RWPE2 (cell line): ENCODE results near the gene BTBD9.

Source experiments
- ATAC-seq: fragments of 200-7000 bp; cut with Tn5 transposase; 3 replicates; pipeline ENCODE4 v1.9.1; 2021; ENCODE audit warnings: low read depth
- DNase-seq: peaks from one replicate; pipeline ENCODE4 v3.0.0-alpha.2; 2020; ENCODE audit warnings: low spot score
- H3K27ac ChIP-seq: fragments of 450-650 bp; 2 replicates; pipeline ENCODE4 v1.5.1; 2017; ENCODE audit warnings: mild to moderate bottlenecking; ENCODE audit not compliant: poor library complexity, severe bottlenecking
- H3K27me3 ChIP-seq: fragments of 250-450 bp; sonication (Bioruptor Pico); 2 replicates; pipeline ENCODE4 v1.5.1; 2021; ENCODE audit warnings: mild to moderate bottlenecking, moderate library complexity; ENCODE audit not compliant: insufficient read depth, poor library complexity, severe bottlenecking
- H3K36me3 ChIP-seq: fragments of 250-450 bp; sonication (Bioruptor Pico); 2 replicates; pipeline ENCODE4 v1.5.1; 2020; ENCODE audit warnings: low read depth, mild to moderate bottlenecking, moderate library complexity
- H3K4me1 ChIP-seq: fragments of 250-450 bp; sonication (Bioruptor Pico); 2 replicates; pipeline ENCODE4 v1.5.1; 2021; ENCODE audit warnings: mild to moderate bottlenecking, moderate library complexity; ENCODE audit not compliant: insufficient read depth, poor library complexity, severe bottlenecking
- H3K4me3 ChIP-seq: fragments of 250-450 bp; sonication (Bioruptor Pico); 2 replicates; pipeline ENCODE4 v1.5.1; 2021; ENCODE audit warnings: mild to moderate bottlenecking, moderate library complexity; ENCODE audit not compliant: severe bottlenecking
- H3K9me3 ChIP-seq: fragments of 250-450 bp; sonication (Bioruptor Pico); 2 replicates; pipeline ENCODE4 v1.5.1; 2021; ENCODE audit warnings: mild to moderate bottlenecking, moderate library complexity; ENCODE audit not compliant: severe bottlenecking
- TF ChIP-seq, protein P1 (sequence below): fragments of 450-650 bp; IDR thresholded peaks from one replicate; pipeline ENCODE4 v1.5.1; 2017; ENCODE audit warnings: mild to moderate bottlenecking, moderate library complexity; ENCODE audit not compliant: poor library complexity, severe bottlenecking

Gene BTBD9

DNA sequence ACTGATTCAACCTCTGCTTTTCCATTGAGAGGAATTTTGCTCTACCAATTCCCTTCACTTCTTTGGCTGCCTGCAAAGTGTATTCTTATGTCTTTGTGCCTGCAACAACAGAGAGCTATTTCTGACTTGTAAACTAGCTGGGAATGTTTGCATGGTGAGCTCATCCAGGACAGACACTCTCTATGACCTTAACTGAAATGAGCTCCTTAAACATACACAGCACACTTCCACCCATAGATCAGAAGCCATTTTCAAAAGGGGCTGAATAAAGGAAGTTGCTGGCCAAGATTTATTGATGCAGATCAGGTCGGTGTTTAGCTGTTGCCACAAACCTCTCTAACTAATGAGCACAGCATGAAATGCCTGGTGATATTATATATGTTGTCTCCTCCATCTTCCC lies 377.7 kb downstream of the BTBD9 start:
- TF ChIP-seq, protein P1, sequence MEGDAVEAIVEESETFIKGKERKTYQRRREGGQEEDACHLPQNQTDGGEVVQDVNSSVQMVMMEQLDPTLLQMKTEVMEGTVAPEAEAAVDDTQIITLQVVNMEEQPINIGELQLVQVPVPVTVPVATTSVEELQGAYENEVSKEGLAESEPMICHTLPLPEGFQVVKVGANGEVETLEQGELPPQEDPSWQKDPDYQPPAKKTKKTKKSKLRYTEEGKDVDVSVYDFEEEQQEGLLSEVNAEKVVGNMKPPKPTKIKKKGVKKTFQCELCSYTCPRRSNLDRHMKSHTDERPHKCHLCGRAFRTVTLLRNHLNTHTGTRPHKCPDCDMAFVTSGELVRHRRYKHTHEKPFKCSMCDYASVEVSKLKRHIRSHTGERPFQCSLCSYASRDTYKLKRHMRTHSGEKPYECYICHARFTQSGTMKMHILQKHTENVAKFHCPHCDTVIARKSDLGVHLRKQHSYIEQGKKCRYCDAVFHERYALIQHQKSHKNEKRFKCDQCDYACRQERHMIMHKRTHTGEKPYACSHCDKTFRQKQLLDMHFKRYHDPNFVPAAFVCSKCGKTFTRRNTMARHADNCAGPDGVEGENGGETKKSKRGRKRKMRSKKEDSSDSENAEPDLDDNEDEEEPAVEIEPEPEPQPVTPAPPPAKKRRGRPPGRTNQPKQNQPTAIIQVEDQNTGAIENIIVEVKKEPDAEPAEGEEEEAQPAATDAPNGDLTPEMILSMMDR: no peak
- no peaks in the 10 kb centered on the region for H3K27me3 ChIP-seq
- H3K4me3 ChIP-seq: no peak overlapping the region
- ATAC-seq (peak; percentile 95), DNase-seq (no peak)
- no peaks in the 10 kb centered on the region for H3K36me3 ChIP-seq
- H3K4me1 ChIP-seq: peaks cover 46% of the 10 kb centered on the region
- H3K9me3 ChIP-seq: no peaks in the 10 kb centered on the region
- peak overlapping the region; percentile 81 for H3K27ac ChIP-seq

DNA sequence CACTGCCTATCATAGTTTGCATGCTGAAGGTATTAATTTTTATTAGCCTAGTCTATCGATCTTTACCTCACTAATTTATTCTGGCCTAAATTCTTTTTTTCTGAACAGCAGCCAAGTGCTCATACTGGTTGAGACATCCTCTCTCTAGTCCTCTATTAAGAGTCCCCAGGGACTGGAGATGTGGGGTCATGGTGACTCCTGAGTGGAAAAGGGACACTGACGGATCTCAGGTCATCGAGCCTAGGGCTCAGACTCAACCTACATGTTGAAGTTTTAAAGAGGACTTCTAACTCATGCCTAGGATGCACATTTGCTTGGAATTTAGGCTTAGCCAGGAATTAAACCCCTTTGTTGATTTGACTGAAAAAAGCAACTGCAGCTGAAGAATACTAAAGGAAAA lies 378.1 kb downstream of the BTBD9 start:
- Histone ChIP-seq H3K9me3 (no peaks in the 10 kb centered on the region), H3K36me3 (no peaks in the 10 kb centered on the region), H3K27ac (peak overlapping the region; percentile 81), H3K4me1 (peaks cover 46% of the 10 kb centered on the region), H3K4me3 (no peak overlapping the region), H3K27me3 (no peaks in the 10 kb centered on the region)
- TF ChIP-seq, protein P1: no peak
- ATAC-seq (0 out of 3 replicates have a peak, but pooled peaks have one; percentile 2), DNase-seq (no peak)

DNA sequence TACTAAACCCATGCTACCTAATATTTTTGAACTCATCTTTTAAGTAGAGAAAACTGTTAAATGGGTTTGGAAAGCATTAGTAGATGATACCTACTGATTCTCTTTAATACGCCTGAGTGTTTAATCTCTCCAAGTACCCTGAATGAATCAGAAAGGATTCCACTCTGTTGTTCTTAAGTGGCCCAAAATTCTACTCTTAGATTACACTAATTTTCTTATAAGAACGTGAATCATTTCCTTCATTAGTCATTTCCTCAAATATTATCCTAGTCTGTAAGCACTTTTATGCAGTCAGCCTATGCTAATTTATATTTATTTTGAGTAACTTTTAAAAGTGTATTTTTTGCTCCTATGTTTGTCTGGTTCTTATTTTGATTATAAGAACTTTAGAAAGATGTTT lies 380.0 kb downstream of the BTBD9 start:
- Histone ChIP-seq H3K4me3 (no peak overlapping the region), H3K4me1 (peaks cover 46% of the 10 kb centered on the region), H3K36me3 (no peaks in the 10 kb centered on the region), H3K27ac (peak overlapping the region; percentile 81), H3K9me3 (no peaks in the 10 kb centered on the region), H3K27me3 (no peaks in the 10 kb centered on the region)
- no peak for DNase-seq
- TF ChIP-seq, protein P1: no peak
- ATAC-seq: peak; percentile 66

DNA sequence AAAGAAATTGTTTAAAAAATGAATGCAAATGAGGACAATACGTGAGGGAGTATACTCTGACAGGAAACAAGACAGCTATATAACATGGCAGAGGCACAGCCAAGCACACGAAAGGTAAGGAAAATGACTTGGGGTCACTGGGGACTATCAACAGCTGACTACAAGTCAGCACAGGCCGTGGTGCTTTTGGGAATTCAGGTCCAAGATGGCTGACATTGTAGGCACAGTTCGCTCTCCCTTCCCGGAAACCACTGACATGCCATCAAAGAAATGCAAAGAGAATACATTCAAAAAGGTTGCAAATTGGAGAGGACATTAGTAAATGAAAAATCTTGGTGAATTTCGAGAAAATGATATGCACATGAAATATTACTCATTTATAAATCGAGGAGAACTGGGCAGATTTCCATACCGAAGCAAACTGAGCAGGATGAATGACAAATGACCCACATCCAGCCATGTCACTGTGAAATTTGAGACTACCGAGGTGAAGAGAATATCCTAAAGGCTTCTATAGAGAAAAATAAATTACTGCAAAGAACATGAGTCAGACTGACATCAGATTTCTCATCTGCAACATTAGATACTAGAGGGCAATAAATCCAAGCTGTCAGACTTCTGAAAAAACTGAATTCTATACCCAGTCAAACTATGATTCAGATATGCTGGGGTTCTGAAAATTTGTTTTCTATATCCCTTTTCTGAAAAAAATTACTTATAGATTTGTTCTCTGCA lies 391.1 kb downstream of the BTBD9 start:
- peaks cover 10% of the 10 kb centered on the region for H3K9me3 ChIP-seq
- DNase-seq (no peak), ATAC-seq (peak; percentile 90)
- H3K36me3 ChIP-seq: no peaks in the 10 kb centered on the region
- TF ChIP-seq, protein P1: no peak
- H3K4me3 ChIP-seq: no peak overlapping the region
- H3K27me3 ChIP-seq: no peaks in the 10 kb centered on the region
- peak overlapping the region; percentile 45 for H3K27ac ChIP-seq
- peaks cover 6% of the 10 kb centered on the region for H3K4me1 ChIP-seq

DNA sequence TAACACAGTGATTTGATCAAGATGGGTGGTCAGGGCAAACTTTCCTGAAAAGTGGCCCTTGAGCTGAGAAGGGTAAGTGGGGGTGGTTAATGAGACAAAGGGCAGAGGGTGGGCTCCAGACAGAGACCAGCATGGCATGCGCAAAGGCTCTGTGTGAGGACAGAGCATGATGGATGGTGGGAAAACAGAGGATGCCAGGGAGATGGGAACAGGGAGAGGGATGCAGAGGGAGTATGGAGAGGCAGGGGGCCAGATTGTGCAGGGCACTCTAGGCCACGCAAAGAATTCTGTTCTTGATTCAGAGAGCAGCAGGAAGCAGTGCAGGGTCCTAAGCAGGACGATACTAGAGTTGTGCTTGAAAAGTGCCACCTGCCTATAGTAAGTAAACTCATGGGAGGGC lies 394.4 kb downstream of the BTBD9 start:
- peaks cover 8% of the 10 kb centered on the region for H3K4me1 ChIP-seq
- no peaks in the 10 kb centered on the region for H3K27me3 ChIP-seq
- no peak overlapping the region for H3K27ac ChIP-seq
- peaks cover 6% of the 10 kb centered on the region for H3K9me3 ChIP-seq
- H3K4me3 ChIP-seq: no peak overlapping the region
- no peaks in the 10 kb centered on the region for H3K36me3 ChIP-seq
- TF ChIP-seq, protein P1: no peak
- no peak for ATAC-seq
- DNase-seq: no peak
